Epidermal melanocyte (primary cell): ENCODE data around the gene MXRA7.
"Not testable (repeated sequence)": the region's sequence is repeated elsewhere in the genome, so short reads cannot be mapped to it uniquely, and the experiment has no call there.

ENCODE experiments used
- DNase-seq: peaks from one replicate; pipeline ENCODE4 v3.0.0; 2011; ENCODE audit warnings: low spot score; ENCODE audit not compliant: insufficient read length

The MXRA7 gene

DNA sequence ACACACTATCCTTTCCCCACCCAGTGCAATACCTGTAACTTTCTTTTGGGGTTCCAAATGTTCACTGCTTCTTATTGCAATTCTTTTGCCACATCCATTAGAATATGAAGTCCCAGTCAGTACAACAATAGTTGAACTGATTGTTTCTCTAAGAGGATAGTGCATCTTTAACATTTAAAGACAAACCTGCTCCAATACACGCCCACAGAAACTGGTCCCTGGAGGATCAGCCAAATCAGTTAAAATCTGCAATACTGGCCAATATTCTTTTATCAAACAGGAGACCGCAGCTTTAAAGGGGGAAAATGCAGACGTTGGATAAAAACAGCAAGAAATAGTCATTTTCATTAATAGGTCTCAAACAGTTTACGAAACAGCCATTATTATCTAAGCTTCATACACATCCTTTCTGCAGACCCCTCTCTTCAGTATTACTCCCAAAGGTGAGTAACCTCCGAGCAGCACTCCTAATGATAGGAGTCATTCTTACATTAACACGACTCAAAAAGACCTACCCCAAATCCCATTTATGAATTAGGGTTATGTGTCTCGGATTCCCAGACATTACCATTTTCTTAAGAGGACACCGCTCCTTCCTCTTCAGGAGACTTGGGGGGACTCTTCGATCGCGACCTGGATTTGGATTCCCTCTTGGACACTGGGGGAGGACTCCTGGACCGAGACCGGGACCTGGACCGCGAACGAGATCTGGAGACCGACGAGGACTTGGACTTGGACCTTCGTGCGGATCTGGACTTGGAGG lies 25.0 kb upstream of the MXRA7 start:
- DNase-seq, result no peak

DNA sequence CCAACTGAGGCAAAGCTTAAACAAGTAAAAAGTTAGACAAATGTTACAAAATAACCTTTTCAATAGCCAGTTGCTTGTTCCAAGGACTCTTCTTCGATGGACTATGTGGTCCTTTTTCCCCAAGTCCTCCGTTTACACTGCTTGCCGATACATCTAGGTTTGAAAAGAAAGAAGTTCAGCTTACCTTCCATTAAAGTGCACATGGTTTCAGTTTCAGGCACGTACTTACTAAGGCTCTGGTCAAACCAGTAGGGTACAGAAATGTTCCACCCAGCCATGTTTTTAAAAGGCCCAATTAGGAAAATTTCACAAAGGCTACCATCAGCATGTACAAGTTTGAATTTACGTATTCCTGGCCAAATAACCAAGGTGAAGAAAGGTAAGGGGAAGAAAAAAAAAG lies 24.2 kb upstream of the MXRA7 start:
- no peak for DNase-seq

GRCh38 chr17:76734080-76734840 lies 23.5 kb upstream of the MXRA7 start:
- no peak for DNase-seq

DNA sequence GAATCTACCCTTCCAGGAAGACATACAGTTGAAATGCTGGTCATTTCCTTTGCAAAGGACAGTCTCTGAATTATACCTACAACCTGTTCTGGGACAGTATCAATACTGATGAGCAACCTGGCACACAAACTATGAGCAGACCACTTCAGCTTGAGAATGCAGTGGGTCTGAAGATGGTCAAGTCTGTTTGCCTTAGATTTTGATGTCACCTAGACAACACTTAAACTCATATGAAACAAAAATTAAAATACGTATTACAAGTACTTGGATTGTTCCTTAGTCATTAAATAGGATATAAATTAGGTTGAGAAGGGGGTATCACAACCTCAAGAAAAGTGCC lies 22.8 kb upstream of the MXRA7 start:
- no peak for DNase-seq

DNA sequence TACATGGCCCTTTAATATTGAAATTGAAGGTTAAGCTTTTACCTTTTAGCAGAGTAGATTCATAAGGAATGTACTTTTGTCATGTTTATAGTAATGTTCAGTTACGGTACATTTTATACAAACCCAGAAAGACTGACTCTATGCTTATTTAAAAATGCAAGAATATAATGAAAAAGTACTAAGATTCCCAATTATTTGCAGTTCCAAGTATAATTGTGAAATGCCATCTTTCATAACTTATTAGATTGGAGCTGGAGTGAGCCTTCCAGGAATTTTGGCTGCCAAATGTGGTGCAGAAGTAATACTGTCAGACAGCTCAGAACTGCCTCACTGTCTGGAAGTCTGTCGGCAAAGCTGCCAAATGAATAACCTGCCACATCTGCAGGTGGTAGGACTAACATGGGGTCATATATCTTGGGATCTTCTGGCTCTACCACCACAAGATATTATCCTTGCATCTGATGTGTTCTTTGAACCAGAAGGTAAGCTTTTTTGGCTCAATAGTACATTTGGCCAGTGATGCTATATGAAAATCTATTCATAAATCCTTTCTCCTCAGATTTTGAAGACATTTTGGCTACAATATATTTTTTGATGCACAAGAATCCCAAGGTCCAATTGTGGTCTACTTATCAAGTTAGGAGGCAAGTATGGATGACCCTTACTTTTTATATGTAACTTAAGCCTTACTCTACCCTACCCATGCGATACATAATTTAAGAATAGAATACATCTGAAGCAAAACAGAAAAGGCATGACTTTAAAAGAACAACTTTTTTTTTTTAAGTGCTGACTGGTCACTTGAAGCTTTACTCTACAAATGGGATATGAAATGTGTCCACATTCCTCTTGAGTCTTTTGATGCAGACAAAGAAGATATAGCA lies 22.2 kb upstream of the MXRA7 start:
- DNase-seq, result no peak

- not testable (repeated sequence) for DNase-seq
Measured at GRCh38 chr17:76731800-76732733, 21.3 kb upstream of the MXRA7 start.

DNA sequence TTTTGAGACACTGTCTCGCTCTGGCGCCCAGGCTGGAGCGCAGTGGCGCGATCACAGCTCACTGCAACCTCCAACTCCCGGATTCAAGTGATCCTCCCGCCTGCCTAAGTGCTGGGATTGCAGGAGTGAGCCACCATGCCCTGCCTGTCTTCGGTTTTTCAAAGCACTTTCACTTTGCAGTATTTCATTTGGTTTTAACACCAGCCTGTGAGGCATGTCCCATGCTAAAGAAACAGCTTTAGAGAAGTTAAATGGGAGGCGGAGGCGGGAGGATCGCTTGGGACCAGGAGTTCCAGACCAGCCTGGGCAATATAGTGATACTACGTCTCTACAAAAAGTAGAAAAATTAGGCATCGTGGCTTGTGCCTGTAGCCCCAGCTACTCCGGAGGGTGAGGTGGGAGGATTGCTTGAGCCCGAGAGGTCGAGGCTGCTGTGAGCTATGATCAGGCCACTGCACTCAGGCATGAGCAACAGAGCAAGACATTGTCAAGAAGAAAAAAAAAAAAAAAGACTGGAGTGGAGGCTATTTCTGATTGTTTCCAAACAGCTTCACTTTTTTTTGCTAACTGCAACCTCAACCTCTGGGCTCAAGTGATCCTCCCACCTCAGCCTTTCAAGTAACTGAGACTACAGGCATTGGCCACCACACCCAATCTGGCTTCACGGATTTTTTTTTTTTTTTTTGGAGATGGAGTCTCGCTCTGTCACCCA lies 17.1 kb upstream of the MXRA7 start:
- no peak for DNase-seq

DNA sequence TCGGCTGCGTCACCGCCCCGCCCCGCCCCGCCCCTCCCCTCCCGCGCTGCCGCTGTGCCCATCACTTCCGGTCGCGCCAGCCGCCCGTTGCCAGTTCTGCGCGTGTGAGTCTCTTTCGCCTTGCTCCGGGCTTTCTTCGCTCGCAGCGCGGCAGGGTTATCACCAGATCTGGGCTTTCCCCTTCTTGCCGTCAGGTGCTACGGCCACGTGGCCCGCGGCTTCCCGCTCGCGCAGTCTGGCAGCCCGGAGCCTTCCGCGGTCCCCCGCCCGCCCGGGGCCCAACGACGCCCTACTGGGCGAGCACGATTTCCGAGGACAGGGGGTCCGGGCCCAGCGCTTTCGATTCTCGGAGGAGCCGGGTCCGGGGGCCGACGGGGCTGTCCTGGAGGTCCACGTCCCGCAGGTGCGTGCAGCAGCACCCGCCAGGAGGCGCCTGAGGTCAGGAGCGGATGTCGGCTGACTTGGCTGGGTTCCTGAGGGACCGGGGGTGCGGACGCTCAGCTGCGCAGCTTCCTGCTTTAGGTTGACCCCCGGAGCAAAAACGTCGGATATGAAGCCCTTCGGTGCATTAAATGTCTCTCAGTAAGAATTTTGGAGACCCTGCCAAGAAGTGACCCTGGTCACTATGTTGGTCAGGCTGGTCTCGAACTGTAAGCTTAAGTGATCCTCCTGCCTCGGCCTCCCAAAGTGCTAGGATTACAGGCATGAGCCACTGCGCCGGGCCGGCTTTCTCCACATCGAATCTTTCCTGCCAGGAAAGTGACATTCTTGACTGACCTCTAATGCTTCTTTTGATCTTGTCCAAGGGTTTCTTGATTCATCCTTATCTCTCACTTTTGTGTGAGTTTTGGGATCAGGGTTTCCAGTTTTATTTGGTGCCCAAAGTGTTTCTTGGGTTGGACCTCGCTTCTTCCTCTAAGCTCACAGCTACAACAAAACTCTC lies 16.3 kb upstream of the MXRA7 start, which contains the start of gene METTL23:
TSS of gene METTL23 (plus strand) at position 64 of the 943 bp plus-strand sequence. CDS start 2,872 bp downstream, outside the sequence.
- DNase-seq, result peak; percentile 57

- peak; percentile 94 for DNase-seq
Measured at GRCh38 chr17:76726231-76726775, 15.5 kb upstream of the MXRA7 start, which contains the start of gene JMJD6. TSS of gene JMJD6 (minus strand) at chr17:76726606. CDS start at chr17:76726475, 131 bp downstream.

DNA sequence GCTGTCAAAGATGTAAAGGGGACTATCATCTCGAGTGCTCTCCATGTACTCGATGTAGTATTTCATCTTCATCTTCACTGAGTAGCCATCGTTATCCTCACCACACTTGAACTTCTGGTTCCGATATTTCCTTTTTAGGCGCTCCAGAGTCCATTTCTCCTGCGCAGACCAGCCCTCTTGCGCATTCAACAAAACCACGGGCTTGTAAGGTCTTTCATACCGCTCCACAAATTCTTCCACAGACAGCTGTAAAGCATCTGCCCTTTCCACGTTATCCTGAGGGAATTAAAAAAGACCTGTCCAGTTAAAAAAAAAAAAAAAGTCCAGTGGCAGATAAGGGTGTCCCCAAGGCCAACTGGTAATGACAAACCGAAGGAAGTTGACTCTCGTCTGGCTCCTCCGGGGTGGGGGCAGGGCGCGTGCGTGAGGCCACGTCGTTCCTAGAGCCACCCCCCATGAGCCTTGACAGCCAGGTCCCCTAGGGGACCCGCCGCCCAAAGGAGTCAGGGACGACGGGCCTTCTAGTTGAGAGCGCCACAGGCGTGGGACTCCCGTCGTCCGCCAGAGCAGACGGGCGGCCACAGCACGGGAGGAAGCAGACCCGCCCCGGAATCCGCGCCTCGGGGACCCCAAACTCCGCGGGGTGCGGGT lies 14.9 kb upstream of the MXRA7 start:
- peak; percentile 18 for DNase-seq

DNA sequence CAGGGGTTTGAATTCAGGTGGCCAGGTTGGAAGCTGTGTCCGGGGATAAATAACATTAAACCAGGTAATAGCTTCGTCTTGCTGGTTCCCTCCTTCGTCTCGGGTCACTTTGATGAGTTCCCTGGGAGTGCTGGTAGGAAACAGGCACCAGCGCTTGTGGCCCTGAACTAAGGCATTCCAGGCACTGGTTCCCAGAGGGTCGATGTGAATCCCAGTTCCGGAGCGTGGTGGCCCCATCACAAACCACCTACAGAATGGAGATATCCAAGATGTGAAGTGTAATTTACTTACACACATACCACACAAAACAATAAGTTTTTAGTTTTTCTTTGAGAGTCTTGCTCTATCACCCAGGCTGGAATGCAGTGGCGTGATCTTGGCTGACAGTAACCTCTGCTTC lies 13.0 kb upstream of the MXRA7 start:
- DNase-seq, result no peak

DNA sequence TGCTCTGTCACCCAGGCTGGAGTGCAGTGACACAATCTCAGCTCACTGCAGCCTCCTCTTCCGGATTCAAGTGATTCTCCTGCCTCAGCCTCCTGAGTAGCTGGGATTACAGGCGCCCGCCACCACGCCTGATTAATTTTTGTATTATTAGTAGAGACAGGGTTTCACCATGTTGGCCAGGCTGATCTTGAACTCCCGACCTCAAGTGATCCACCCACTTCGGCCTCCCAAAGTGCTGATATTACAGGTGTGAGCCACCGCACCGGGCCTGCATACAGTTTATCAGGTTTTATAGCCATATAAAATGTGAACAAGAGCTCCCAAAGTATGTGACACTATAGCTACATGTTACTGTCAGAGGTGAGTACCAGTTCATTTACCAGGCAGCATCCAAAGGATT lies 12.2 kb upstream of the MXRA7 start:
- not testable (repeated sequence) for DNase-seq

- no peak for DNase-seq
Measured at GRCh38 chr17:76722279-76722678, 11.5 kb upstream of the MXRA7 start.

- no peak for DNase-seq
Measured at GRCh38 chr17:76721463-76721862, 10.7 kb upstream of the MXRA7 start.

- no peak for DNase-seq
Measured at GRCh38 chr17:76720941-76721340, 10.2 kb upstream of the MXRA7 start.

- no peak for DNase-seq
Measured at GRCh38 chr17:76720211-76720610, 9.4 kb upstream of the MXRA7 start.

DNA sequence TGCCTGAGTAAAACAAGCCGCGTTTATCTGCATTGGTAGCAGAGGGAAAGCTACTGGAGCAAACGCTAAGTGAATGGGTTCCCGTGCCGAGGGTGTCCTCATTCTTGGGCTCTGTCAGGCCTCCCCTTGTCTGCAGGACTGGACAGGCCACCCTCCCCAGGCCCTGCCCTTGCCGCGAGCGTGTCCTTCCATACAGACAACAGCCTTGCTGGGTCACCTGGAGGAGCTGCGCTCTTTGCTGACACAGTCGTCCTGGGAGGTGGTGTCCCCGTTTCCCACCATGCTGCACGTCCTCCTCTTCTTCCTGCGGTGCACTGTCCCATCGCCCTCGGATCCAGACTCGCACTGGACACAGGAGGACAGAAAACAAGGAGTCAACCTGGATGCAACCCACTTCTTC lies 7.8 kb upstream of the MXRA7 start:
- no peak for DNase-seq

- DNase-seq, result peak; percentile 24
Measured at GRCh38 chr17:76716839-76717215, 6.1 kb upstream of the MXRA7 start.
